Chondrocyte (in vitro differentiated cells): ENCODE results near the gene ERC1. TPM values are rescaled to one million over a fixed set of nuclear protein-coding genes. Genes with fewer than 3 reads are reported as not detected.
A peak's percentile ranks its signal among the peaks of the same experiment; 100 is the strongest.

ENCODE experiments used
- DNase-seq: peaks from one replicate; pipeline ENCODE4 v3.0.0; 2021; ENCODE audit warnings: mixed read lengths, low spot score
- H3K27ac Mint-ChIP-seq: one replicate; pipeline ENCODE4 v1.8.0; 2021; ENCODE audit warnings: mild to moderate bottlenecking, moderate library complexity, mixed read lengths; ENCODE audit not compliant: unreplicated experiment
- H3K27me3 Mint-ChIP-seq: 2 replicates; pipeline ENCODE4 v1.8.0; 2021; ENCODE audit warnings: low read depth, mixed read lengths
- H3K36me3 Mint-ChIP-seq: 2 replicates; pipeline ENCODE4 v1.8.0; 2021; ENCODE audit warnings: low read depth, mixed read lengths
- H3K4me1 Mint-ChIP-seq: 2 replicates; pipeline ENCODE4 v1.8.0; 2021; ENCODE audit warnings: low read depth, mild to moderate bottlenecking, mixed read lengths
- H3K4me3 Mint-ChIP-seq: one replicate; pipeline ENCODE4 v1.8.0; 2021; ENCODE audit warnings: mild to moderate bottlenecking, moderate library complexity, mixed read lengths; ENCODE audit not compliant: unreplicated experiment
- H3K9me3 Mint-ChIP-seq: 2 replicates; pipeline ENCODE4 v1.8.0; 2021; ENCODE audit warnings: low read depth, mixed read lengths
- CTCF ChIP-seq: fragments of 200-600 bp; sonication (generic); IDR thresholded peaks from 2 replicates; pipeline ENCODE4 v1.5.0; 2021; ENCODE audit warnings: antibody characterized with exemption, mild to moderate bottlenecking, moderate library complexity
- total RNA-seq: library from RNA; stranded (reverse); gene quantifications from 3 replicates; pipeline ENCODE4 v1.2.1, GENCODE V29; 2021

ERC1 gene
- total RNA-seq, 1 donor from 2014 or later, result 79.3 TPM

DNA sequence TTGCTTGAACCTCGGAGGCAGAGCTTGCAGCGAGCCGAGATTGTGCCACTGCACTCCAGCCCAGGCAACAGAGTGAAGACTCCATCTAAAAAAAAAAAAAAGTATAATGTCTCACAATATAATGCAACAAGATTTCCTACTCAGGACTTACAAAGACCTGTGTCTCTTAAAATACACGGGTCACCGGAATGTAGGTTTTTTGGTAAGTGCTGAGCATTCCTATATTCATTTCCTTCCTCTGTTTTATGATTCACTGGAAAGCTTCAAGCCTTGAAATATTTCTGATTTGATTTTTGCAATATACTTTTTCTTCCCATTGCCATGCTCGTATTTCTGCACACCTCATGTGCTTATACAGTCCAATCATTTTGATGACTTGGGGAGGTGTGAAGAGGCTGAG is 357.6 kb downstream of the ERC1 start:
- no peak overlapping the region for H3K4me3 Mint-ChIP-seq
- peaks cover 46% of the 10 kb centered on the region for H3K4me1 Mint-ChIP-seq
- TF ChIP-seq CTCF, result no peak
- H3K27me3 Mint-ChIP-seq, result no peaks in the 10 kb centered on the region
- no peaks in the 10 kb centered on the region for H3K36me3 Mint-ChIP-seq
- DNase-seq, result no peak
- H3K27ac Mint-ChIP-seq, result no peak overlapping the region
- H3K9me3 Mint-ChIP-seq, result no peaks in the 10 kb centered on the region

DNA sequence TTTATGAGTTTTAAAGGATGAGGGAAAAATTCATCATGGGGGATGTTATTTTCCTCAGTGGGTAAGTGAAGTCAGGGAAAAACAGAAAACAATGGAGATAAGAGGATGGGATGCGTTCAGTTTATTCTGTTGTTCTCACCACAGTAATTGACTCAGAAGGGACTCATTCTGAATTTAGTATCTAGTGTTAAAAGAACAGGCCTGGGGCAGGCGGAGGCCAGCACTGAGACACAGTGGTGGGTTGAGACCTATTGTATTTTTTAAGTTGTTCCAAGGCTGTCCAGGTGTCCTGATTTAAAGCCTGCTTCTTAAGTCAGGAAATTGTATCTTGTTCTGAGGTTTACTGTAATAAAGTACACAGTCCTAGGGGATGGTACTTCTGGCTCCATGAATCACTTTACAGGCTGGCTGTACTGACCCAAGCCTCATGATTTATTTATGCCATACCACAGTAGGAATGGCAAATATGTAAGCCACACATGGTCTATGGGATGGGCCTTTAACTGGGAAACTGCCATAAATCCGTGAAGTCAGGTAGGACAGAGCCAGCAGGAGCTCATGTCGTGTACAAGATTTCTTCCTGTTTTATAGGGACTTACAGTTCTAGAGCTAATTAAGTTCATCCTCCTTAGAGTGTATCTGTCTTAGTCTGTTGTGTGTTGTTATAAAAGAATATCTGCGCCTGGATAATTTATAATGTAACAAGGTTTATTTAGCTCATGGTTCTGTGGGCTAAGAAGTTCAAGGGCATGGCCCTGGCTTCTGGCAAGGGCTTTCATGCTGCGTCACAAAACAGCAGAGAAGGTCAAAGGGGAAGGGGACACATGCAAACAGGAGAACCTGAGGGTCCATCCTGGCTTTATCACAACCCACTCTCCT is 359.3 kb downstream of the ERC1 start:
- DNase-seq, result no peak
- H3K9me3 Mint-ChIP-seq, result no peaks in the 10 kb centered on the region
- peak overlapping the region; percentile 93 for H3K27ac Mint-ChIP-seq
- H3K36me3 Mint-ChIP-seq, result no peaks in the 10 kb centered on the region
- H3K4me1 Mint-ChIP-seq, result peaks cover 43% of the 10 kb centered on the region
- H3K4me3 Mint-ChIP-seq, result no peak overlapping the region
- no peaks in the 10 kb centered on the region for H3K27me3 Mint-ChIP-seq
- TF ChIP-seq CTCF, result no peak

DNA sequence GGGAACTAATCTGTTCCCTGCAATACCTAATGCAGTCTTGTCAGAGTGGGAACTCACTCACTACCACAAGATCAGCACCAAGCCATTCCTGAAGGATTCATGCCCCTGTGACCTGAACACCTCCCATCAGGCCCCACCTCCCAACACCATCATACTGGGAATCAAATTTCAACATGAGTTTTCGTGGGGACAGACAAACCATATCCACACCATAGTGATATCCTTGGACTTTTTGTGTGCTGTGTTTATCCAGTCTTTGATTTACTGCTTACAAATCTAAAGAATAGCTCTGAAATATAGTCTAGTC is 359.9 kb downstream of the ERC1 start:
- Mint-ChIP-seq H3K9me3 (no peaks in the 10 kb centered on the region), H3K27me3 (no peaks in the 10 kb centered on the region), H3K36me3 (no peaks in the 10 kb centered on the region), H3K4me3 (no peak overlapping the region), H3K4me1 (peaks cover 45% of the 10 kb centered on the region), H3K27ac (peak overlapping the region; percentile 93)
- no peak for TF ChIP-seq CTCF
- no peak for DNase-seq

DNA sequence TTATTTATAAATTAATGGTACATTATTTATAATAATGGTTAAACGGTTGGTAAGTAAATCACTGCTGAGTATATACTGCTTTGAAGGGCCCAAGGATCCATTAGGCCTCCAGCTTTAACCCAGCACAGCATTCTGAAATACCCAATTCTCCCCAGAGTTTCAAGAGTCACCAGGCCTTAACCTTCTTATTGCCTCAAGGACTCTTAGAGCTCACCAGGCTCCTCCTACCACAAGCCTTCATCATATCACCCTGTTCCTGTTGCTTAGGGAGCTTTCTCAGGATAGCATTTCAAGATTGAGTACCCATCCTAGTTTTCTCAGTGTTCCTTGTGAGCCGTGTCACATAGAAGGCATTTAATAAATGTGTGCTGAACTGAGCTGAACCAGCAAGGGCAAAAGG is 360.9 kb downstream of the ERC1 start:
- H3K4me3 Mint-ChIP-seq, result no peak overlapping the region
- no peaks in the 10 kb centered on the region for H3K27me3 Mint-ChIP-seq
- no peaks in the 10 kb centered on the region for H3K9me3 Mint-ChIP-seq
- H3K4me1 Mint-ChIP-seq, result peaks cover 50% of the 10 kb centered on the region
- H3K36me3 Mint-ChIP-seq, result no peaks in the 10 kb centered on the region
- peak overlapping the region; percentile 76 for H3K27ac Mint-ChIP-seq
- no peak for TF ChIP-seq CTCF
- no peak for DNase-seq

DNA sequence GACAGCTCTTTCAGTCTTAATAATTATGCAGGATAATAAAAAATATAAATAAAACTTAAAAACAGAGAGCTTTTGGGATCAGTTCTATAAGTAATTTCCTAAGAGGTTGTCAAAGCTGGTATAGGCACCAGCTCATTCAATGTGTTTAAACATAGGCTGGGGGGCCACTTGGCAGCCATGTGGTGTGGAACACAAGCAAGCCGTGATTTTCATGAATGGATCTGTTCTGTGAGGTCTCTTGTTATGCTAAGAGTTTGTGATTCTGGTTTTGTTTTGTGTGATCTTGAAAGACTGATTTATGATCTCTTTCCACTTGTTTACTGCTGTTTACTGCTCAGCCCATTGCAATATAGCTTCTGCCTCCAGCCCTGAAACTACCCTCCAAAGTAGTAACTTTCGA is 362.4 kb downstream of the ERC1 start:
- no peaks in the 10 kb centered on the region for H3K36me3 Mint-ChIP-seq
- DNase-seq, result no peak
- H3K9me3 Mint-ChIP-seq, result no peaks in the 10 kb centered on the region
- TF ChIP-seq CTCF, result no peak
- peaks cover 60% of the 10 kb centered on the region for H3K4me1 Mint-ChIP-seq
- no peak overlapping the region for H3K4me3 Mint-ChIP-seq
- no peaks in the 10 kb centered on the region for H3K27me3 Mint-ChIP-seq
- no peak overlapping the region for H3K27ac Mint-ChIP-seq
